Measurements from ENCODE around the gene ZNF334.
A peak's percentile ranks its signal among the peaks of the same experiment; 100 is the strongest.

Gene ZNF334

GRCh38 chr20:46539113-46539512, 25.8 kb upstream of the ZNF334 start:
- no peak for TF ChIP-seq FOXP2 (optimal IDR thresholded peaks at IDR 0.05; ENCODE audit: borderline replicate concordance, extremely low read depth, extremely low read length, insufficient read depth)
- no peak for TF ChIP-seq SIN3A (IDR thresholded peaks at IDR 0.05; ENCODE audit: borderline replicate concordance, insufficient read depth, low read length)
- TF ChIP-seq TAF1 (IDR thresholded peaks at IDR 0.05; ENCODE audit: borderline replicate concordance, insufficient read depth, low read length) = no peak
- no peak for TF ChIP-seq REST (IDR thresholded peaks at IDR 0.05; ENCODE audit: insufficient read depth in 1 of 2, low read depth in 2 of 2, low read length in 2 of 2)

GRCh38 chr20:46530640-46531039, 17.3 kb upstream of the ZNF334 start:
- no peak for TF ChIP-seq FOXP2 (optimal IDR thresholded peaks at IDR 0.05; ENCODE audit: borderline replicate concordance, extremely low read depth, extremely low read length, insufficient read depth)
- no peak for TF ChIP-seq POLR2AphosphoS5 (IDR thresholded peaks at IDR 0.05; ENCODE audit: low read depth, low read length)
- no peak for TF ChIP-seq SIN3A (IDR thresholded peaks at IDR 0.05; ENCODE audit: borderline replicate concordance, insufficient read depth, low read length)
- no peak for TF ChIP-seq REST (IDR thresholded peaks at IDR 0.05; ENCODE audit: insufficient read depth in 1 of 2, low read depth in 2 of 2, low read length in 2 of 2)
- TF ChIP-seq TAF1 (IDR thresholded peaks at IDR 0.05; ENCODE audit: borderline replicate concordance, insufficient read depth, low read length) = no peak

- TF ChIP-seq FOXP2 (optimal IDR thresholded peaks at IDR 0.05; ENCODE audit: borderline replicate concordance, extremely low read depth, extremely low read length, insufficient read depth) = no peak
- TF ChIP-seq REST (IDR thresholded peaks at IDR 0.05; ENCODE audit: insufficient read depth in 1 of 2, low read depth in 2 of 2, low read length in 2 of 2) = peak; percentile 73 to 93
These were observed 10.5 kb upstream of the ZNF334 start for GRCh38 chr20:46523696-46524328.

GRCh38 chr20:46523108-46523507, 9.7 kb upstream of the ZNF334 start:
- no peak for TF ChIP-seq FOXP2 (optimal IDR thresholded peaks at IDR 0.05; ENCODE audit: borderline replicate concordance, extremely low read depth, extremely low read length, insufficient read depth)
- no peak for TF ChIP-seq SIN3A (IDR thresholded peaks at IDR 0.05; ENCODE audit: borderline replicate concordance, insufficient read depth, low read length)
- no peak for TF ChIP-seq POLR2AphosphoS5 (IDR thresholded peaks at IDR 0.05; ENCODE audit: low read depth, low read length)
- no peak for TF ChIP-seq TAF1 (IDR thresholded peaks at IDR 0.05; ENCODE audit: borderline replicate concordance, insufficient read depth, low read length)
- no peak for TF ChIP-seq REST (IDR thresholded peaks at IDR 0.05; ENCODE audit: insufficient read depth in 1 of 2, low read depth in 2 of 2, low read length in 2 of 2)
